NOMO-1 treated with DMSO at 0.1 percent for 48 hours (cell line): ENCODE results near the gene FXR1.
"Not testable (repeated sequence)": the region's sequence is repeated elsewhere in the genome, so short reads cannot be mapped to it uniquely, and the experiment has no call there.

ENCODE experiments used
- DNase-seq: peaks from one replicate; lab custom pipeline; 2025; ENCODE audit not compliant: unreplicated experiment; lab: John Stamatoyannopoulos, UW

The FXR1 gene

DNA sequence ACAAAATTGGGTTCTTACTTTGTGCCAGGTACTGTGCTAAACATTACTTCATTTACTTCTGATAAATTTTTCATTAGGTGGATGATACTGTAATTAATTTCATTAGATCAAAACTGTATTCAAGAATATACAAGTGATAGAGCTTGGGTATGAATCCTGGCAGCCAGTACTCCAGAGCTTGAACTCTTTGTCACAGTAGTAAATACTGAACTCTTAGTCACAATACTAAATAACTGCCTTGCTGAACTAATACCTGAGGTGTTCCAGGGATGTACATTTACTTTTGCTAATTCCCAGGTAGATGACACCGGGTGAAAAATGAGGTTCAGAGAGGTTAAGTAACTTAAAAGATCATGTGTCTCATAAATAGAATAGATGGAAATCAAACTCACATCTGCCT, 20.3 kb downstream of the FXR1 start:
- no peak for DNase-seq

DNA sequence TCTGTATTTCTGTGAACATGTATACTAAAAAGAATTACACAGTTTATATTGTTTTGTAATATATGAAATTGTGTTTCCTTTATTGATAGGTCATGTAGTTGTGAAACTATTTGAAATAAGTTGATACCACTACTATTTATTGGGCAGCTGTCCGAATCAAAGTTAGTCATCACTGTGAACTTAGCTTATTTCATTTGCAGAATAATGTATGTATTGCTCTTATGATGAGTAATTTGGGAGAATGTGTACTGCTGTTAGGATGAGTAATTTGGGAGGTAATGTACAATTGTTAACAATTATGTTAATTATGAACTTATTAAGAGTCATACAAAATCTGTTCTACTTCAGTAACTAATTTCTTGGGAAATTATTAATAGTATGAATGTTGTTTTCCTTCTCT, 22.2 kb downstream of the FXR1 start:
- no peak for DNase-seq

DNA sequence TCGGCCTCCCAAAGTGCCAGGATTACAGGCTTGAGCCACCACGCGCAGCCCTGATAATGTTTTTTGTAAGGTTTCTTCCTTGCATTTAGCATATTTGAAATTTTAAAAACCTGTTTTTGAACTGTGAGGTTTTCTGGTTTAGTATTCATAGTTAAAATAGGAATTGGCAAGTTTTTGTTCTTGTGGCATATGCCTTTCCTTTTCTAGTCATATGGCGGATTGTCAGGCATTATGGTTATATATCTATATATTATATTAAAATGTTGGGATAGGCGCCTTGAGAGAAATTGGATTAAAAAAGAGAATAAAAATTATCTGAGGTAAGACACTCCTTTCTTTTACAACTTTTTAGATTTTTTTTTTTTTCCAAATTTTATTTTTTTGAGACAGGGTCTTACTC, 28.4 kb downstream of the FXR1 start:
- DNase-seq = no peak

DNA sequence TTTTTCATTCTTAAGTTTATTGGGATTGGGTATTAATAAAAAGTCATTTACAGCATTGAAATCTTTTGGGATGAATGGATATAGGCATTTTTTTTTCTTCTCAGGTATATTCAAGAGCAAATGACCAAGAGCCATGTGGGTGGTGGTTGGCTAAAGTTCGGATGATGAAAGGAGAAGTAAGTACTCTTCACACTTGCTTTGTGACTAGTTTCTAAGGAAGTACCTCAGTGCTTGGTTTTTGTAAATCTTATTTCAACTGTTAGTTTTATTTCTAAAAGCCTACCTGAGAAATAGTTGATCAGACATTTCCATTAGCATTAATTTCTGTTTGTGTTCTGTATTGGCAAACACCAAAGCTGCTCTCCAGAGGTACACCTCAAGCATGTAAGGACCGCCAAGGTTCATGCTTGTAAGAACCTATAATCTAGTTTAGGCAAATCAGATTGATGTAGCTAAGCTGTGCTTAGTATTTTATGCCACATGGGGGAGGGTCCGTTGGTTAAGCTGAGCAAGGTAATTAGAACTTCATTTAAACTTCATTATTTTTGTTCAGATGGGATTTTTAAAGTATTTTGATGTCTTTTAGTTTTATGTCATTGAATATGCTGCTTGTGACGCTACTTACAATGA, 35.4 kb downstream of the FXR1 start:
- DNase-seq = peak; percentile 76

DNA sequence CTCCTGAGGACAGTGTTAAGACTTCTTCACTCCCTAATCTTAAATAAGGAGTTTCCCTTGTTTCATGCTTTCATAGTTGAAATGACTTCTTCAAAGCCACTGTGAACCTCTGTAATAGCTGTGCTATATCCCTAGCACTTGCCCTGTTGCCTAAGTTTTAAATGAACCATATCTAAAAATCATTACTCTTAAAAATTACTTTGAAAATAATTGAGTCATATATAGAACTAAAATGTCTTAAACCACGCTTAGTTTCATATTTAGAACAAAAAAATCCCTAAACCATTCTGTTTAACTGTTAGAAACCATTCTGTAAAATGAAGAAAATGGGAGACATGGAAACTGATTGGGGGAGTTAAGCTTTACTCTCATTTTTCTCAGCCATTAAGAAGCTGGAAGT, 47.2 kb downstream of the FXR1 start:
- no peak for DNase-seq

DNA sequence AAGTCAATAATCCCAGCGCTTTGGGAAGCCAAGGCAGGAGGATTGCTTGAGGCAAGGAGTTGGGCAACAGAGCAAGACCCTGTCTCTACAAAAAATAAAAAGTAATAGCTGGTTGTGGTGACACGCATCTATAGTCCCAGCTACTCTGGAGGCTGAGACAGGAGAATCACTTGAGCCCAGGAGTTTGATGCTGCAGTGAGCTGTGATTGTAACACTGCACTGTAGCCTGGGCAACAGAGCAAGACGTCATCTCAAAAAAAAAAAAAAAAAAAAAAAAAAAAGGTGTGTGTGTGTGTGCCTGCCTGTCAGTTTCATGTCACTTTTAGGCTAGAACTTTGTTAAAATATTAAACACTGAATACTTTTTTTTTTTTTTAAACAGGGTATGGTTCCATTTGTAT, 48.6 kb downstream of the FXR1 start:
- DNase-seq = no peak

DNA sequence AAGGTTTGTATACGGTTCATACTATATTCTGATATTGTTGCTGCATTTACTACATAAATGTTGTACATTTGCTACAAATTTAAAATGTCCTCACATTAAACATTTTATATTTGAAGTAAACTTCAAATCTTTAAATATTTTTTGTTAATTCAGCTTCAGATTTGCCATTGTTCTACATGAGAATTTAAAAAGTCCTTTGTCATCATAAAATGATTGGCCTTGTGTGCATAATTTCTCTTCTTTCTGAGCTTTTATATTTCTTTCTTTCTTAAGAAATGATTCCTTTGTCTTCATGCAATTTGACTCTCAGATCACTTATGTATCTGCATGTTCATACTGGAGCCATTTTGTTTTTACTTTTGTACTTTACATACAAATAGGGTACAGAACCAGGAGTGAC, 49.1 kb downstream of the FXR1 start:
- no peak for DNase-seq

DNA sequence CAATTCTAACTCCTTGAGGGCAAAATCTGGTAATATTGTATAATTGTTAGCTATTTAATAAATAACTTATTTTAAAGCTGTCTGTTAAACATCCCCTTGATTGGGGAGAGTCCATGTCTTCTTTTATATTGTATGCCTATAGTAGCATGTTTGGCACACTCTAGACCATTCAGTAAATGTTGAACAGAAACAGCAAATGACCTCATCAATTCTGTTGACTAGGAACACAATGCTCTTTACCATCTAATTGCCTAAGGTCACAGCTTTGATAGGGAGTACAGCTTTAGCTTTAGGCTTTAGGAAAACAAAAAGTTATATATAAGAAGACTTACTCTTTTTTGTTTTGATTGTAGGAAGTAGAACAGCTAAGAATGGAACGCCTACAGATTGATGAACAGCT, 50.1 kb downstream of the FXR1 start:
- no peak for DNase-seq

DNA sequence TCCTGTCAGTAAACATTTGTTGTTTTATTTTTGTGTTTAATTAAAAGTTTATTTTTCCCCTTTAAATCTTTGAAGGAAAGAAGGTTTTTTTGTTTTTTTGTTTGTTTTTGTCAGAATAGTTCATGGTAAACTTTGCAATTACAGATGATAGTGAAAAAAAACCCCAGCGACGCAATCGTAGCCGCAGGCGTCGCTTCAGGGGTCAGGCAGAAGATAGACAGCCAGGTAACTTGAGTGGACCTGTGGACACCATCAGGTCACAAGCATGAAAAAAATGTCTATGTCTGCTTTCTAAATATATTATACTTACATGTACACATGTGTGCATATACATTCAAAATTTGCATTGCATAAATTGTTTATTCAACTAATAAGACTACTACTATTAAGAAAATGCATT, 58.5 kb downstream of the FXR1 start:
- DNase-seq = no peak

DNA sequence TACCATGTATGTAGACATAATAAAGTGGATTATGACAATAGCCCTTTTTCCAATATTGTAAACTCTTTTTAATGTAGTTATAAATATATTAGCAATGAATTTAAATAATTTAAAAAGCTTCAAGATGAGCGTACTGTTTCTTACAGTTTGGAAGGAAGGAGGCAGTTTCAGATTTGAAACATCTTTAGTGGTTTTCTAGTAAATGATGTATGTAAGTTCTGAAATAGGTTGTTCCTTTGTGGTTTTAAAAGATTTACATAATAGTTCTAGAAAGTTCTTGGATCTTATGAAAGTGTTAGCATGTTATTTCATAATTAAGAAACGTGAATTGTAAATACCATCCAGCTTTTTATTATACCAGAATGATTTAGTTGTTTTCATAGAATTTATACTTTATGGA, 61.1 kb downstream of the FXR1 start:
- no peak for DNase-seq

DNA sequence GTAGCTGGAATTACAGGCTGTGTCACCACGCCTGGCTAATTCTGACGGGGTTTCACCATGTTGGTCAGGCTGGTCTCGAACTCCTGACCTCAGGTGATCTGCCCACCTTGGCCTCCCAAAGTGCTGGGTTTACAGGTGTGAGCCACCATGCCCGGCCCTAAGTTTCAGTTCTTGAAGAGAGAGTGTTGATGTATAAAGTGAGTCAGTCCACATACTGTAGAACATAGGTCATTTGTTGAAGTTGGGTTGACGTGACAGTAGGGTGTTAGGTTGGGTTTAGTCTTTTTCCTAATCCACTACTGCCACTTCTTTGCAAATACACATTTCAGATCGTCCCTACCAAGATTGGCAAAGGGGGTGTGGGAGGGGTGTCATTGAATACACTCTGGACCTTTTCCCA, 61.8 kb downstream of the FXR1 start:
- no peak for DNase-seq

DNA sequence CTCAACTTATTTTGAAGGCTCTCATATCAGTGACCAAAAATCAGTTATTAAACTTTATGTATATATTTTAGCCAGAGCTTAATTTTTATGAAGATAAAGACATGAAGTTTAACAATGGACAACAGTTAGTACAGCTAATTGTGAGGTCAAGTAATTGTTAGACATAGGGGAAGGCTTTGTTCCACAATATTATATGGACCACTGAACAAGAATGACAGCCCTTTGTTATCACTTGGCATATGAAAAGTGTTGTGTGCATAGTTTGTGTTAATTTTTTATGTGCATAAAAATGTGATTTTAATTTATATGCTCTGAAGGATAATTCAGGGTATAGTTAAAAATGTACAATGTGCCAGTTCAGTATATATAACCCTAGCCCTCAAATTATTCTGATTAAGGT, 65.0 kb downstream of the FXR1 start:
- DNase-seq = no peak

DNA sequence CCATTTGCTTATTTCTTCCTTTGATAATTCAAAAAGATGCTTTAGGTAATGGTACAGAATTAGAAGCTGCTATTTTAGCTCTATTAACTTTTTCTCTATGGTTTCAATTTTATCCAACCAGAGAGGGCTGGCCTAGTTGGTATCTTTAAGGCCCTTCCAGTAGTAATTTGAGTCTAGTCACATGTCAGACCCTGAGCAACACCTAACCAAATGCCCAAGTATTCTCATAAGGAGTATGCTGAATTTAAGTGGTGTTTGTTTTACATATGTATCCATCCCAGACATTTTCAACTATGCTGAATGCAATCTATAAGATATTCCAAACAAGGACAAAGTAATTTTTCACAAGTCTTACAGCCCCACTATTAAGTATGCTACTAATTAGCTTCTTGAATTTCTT, 67.5 kb downstream of the FXR1 start:
- no peak for DNase-seq

DNA sequence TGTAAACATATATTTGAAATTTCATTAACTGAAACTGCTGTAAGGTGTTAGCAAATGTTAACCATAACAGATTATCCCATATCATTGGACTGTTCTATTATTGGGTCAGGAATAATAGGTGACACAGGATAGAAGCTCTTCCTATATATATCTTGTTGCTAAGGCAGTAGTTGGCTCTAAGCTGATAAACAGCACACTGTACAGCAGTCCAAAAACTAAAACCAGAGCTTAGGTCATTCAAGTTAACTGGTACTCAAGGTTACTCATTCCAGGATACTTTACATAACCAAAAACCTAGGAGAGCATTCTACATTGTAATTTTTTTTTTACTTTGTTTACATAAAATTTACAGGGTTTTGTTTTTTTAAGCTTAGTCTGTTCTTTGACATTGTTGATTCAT, 68.1 kb downstream of the FXR1 start:
- DNase-seq = no peak

DNA sequence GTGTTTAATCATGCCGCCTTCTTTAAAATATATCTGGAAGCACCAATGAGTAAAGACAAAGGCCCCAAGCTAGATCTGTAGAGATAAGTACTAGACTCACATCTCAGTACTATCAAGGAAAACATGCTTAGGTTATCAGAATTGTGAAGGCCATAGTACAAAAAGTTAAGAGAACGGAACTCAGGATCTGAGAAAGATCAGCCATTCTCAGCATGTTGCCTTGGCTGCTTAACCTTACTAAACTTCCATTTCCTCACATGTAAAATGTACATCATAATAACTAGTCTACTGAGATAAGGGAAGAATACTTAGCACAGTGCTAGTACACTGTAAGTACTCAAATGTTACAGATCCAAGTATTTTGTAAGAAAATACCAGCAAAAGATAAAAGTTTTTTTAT, 69.4 kb downstream of the FXR1 start:
- no peak for DNase-seq

DNA sequence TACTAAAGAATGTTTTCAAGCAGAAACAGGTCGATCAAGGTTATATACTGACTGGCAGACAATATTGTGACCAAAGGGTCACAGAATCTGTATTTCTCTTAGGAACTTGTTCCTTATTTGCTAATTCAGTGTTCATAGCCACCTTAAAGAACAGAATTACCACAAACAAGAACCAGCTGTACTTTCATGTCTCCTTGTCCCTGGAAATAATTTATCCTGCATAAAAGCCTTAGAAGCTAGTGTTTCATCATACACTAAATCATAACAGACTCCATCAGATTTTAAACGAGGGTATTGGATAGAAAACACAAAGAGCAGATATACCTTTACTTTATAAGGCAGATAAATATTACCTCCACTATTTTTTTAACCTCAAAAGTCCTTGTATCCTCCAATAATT, 70.7 kb downstream of the FXR1 start:
- DNase-seq = no peak

DNA sequence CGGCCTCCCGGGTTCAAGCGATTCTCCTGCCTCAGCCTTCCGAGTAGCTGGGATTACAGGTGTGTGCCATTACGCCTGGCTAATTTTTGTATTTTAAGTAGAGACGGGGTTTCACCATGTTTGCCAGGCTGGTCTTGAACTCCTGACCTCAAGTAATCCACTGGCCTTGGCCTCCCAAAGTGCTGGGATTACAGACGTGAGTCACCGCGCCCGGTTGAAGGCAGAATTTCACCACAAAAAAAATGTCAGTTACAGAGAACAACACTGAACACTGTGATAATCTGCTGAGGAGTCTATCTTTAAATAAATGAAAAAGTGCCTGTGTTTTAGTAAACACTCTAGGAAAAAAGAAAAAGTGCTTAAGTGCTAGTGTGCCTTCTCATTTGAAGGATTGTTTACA, 73.9 kb downstream of the FXR1 start:
- not testable (repeated sequence) for DNase-seq

DNA sequence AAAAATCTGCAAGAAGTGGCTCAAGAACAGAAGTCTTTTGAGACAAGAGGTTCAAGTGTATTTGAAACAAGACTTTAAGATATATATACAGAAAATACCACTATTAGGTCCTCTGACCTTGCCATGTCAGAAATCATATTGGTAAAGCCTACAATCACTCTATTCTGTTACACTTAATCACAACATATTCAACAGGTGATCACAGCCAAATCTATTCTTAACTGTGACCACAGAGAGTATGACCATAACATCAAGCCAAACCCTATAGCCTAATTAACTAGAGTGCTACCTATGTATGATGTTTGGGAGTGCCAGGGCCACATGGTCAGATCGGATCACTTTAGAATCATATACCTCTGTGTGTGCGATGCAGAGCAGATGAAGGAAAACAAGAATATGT, 74.9 kb downstream of the FXR1 start:
- DNase-seq = no peak

DNA sequence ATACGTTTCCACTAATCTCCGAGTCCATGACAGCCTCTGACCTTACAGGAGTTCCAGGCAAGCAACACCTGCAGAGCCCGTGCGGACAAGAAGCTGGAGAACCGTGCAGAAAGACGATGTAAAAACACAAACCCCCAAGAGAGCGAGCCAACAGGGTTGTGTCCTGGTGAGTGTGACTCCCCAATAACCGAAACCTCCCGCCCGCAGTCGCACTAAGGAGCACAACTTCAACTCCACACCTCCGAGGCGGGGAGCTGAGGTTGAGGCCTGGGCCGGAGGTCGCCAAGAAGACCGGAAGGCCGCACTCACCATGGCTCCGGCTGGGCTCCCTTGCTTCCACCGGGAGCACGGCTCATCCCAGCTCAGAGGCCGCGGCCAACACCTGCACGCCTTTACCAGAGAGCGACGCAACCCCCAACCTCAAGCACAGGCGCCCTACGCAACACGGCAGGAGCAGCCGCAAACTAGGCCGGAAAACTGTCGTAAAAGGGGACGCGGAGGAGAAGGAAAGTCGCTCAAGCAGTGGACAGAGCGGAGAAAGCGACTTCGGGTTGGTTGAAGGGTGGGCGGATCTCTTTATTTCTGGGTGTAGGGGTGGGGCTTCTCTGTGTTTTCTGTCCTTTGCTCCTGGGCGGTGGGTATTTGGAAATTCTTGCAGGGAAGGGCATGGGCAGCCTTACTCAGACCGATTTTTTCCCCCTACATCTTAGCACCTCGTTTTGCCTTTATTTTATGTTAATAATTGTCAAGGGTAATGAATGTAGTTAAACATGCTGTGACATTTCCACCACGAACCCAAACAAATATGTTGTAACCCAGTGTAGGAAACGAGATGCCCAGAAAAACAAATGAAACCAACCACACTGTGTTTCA, 77.1 kb downstream of the FXR1 start, which contains the start of gene DNAJC19:
Gene DNAJC19 (minus strand): TSS at position 446 of the 873 bp plus-strand sequence. CDS start 134 bp downstream, at position 312.
- peak; percentile 99 for DNase-seq

DNA sequence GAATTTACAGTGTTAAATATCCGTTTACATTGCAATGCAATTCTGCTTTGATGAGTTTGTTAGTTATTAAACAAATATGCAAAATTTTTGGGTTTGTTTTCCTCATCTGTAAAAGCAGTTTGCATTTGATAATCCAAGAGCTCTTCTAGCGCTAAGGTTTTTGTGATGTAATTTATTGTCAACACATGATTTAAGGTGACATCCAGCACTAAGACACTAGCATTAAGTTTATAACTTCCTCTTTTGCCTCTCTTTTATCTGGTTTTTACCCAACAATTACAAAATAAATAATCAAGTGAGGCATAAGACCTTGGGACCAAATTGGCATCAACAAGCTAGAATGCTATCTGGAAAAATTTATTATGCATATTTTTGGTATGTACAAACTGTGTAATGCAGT, 78.0 kb downstream of the FXR1 start:
- peak; percentile 88 for DNase-seq

DNA sequence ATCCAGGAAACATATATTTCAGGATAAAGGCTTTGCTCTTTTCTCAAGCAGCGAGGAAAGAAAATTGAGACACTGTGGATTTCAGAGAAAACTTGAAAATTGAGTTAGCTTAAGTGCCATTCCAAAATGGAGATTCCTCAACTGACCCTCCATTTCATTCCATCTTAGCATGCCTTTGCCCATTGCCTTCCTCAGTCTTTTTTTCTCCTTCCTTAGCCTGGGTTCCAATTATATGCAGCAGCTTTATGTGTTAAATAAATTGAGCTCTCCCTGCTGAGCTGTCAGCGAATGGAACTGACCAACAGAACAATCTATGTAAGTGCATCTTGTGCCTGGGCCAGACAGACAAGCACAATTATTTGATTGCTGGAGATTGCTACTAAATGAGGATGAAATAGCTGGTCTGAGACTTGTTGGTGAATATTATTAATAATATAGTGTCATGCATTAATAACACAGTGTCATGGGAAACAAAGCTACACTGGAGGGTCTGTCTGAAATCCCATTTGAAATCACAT, 84.0 kb downstream of the FXR1 start:
- DNase-seq = no peak

DNA sequence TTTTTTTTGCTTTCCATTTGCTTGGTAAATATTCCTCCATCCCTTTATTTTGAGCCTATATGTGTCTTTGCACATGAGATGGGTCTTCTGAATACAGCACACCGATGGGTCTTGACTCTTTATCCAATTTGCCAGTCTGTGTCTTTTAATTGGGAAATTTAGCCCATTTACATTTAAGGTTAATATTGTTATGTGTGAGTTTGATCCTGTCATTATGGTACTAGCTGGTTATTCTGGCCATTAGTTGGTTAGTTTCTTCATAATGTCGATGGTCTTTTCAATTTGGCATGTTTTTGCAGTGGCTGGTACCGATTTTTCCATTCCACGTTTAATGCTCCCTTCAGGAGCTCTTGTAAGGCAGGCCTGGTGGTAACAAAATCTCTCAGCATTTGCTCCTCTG, 89.9 kb downstream of the FXR1 start:
- DNase-seq = not testable (repeated sequence)
